Articular chondrocyte of knee joint (primary cell): ENCODE measurements around the gene SLIT2. TPM values are rescaled to one million over a fixed set of nuclear protein-coding genes. Genes with fewer than 3 reads are reported as not detected.

Experiments
- total RNA-seq: library from RNA; depleted of rRNA; stranded (reverse); fragments of >200 nt; gene quantifications from 2 replicates; pipeline ENCODE4 v1.2.3, GENCODE V29; 2012

The SLIT2 gene, protein sequence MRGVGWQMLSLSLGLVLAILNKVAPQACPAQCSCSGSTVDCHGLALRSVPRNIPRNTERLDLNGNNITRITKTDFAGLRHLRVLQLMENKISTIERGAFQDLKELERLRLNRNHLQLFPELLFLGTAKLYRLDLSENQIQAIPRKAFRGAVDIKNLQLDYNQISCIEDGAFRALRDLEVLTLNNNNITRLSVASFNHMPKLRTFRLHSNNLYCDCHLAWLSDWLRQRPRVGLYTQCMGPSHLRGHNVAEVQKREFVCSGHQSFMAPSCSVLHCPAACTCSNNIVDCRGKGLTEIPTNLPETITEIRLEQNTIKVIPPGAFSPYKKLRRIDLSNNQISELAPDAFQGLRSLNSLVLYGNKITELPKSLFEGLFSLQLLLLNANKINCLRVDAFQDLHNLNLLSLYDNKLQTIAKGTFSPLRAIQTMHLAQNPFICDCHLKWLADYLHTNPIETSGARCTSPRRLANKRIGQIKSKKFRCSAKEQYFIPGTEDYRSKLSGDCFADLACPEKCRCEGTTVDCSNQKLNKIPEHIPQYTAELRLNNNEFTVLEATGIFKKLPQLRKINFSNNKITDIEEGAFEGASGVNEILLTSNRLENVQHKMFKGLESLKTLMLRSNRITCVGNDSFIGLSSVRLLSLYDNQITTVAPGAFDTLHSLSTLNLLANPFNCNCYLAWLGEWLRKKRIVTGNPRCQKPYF (N-terminal part only)
- 0.13 and 1.1 TPM in 2 replicates for total RNA-seq

DNA sequence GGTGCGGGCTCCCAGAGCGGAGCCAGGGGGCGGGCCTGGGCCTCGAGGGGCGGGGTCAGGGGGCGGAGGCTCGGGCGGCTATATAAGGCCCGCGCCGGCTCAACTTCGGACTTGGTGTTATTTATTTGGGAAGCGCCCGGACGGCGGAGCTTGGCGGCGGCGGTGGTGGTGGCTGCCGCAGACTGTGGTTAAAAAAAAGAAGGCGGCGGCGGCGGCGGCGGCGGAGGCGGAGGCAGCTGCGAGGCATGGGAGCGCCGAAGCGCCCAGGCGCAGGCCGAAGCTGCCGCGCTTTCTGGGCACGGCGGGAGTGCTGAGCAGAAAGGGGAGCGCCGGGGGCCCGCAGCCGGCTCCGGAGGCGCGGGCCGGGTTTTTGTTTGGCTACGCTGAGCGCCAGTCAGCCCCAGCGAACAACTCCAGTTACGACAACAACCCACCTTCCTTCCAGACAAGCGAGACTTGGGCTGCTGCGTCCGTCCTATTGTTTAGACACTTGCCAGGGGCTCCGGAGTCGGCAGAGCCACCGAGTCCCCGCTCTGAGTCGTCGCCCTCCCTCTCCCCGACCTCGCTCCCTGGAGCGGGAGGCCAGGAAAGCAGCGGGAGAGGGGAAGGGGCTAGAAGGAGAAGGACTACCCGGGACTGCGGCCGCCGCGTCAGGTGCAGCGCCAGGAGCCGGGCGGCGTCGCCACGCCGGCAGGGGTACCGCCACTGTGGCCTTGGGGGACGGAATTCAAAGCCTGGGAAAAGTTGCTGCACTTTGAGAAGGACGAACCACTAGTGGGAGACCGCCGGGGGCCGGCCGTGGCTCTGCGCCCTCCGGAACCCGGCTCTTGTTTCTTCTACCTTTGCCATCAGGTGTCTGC, at the start of gene SLIT2:
Gene SLIT2, plus strand, starts transcription at position 110 of the 860 bp plus-strand sequence. CDS start 1,911 bp downstream, outside the sequence.

